Keratinocyte (primary cell): Measurements from ENCODE around the gene ACKR3. TPM values are rescaled to one million over a fixed set of nuclear protein-coding genes. Genes with fewer than 3 reads are reported as not detected.

ENCODE experiments used
- DNase-seq: peaks from one replicate; pipeline ENCODE4 v3.0.0-alpha.2; 2011; ENCODE audit warnings: low read depth, missing footprints, low spot score
- FAIRE-seq: peaks from 2 replicates; lab custom pipeline; 2011; peaks lifted over from hg19 to GRCh38; lab: Jason Lieb, UNC
- H2AFZ ChIP-seq: 2 replicates; pipeline ENCODE4 v1.6.0; 2012; ENCODE audit warnings: low read length, control low read depth, inconsistent platforms; ENCODE audit not compliant: control insufficient read depth
- H3K27ac ChIP-seq: 2 replicates; pipeline ENCODE4 v1.5.1; 2011; ENCODE audit warnings: low read length; ENCODE audit not compliant: control insufficient read depth, insufficient read depth
- H3K27me3 ChIP-seq: 3 replicates; pipeline ENCODE4 v1.6.0; 2011; ENCODE audit warnings: low read length; ENCODE audit not compliant: control insufficient read depth, insufficient read depth; ENCODE audit errors: extremely low read depth
- H3K36me3 ChIP-seq, 2 experiments: 2 replicates in 1 of 2; 3 replicates in 1 of 2; pipeline ENCODE4 v1.5.1; 2011; ENCODE audit warnings: low read length in 2 of 2, mild to moderate bottlenecking in 1 of 2; ENCODE audit not compliant: control insufficient read depth in 2 of 2, insufficient read depth in 2 of 2; ENCODE audit errors: extremely low read depth in 1 of 2
- H3K4me1 ChIP-seq: 3 replicates; pipeline ENCODE4 v1.5.1; 2011; ENCODE audit warnings: low read length; ENCODE audit not compliant: control insufficient read depth, insufficient read depth; ENCODE audit errors: extremely low read depth
- H3K4me2 ChIP-seq: 3 replicates; pipeline ENCODE4 v1.6.0; 2011; ENCODE audit warnings: low read depth, low read length; ENCODE audit not compliant: control insufficient read depth, insufficient read depth; ENCODE audit errors: extremely low read depth
- H3K4me3 ChIP-seq, 3 experiments: fragments of 200-600 bp in 1 of 3; sonication (generic) in 1 of 3; 2 replicates in 2 of 3; 3 replicates in 1 of 3; pipeline ENCODE4 v1.5.1; 2011 to 2016; ENCODE audit warnings: low read length in 3 of 3, mild to moderate bottlenecking in 3 of 3, control low read depth in 2 of 3, inconsistent platforms in 1 of 3, low read depth in 1 of 3, mixed read lengths in 1 of 3, mixed run types in 1 of 3, moderate library complexity in 1 of 3; ENCODE audit not compliant: control insufficient read depth in 2 of 3, insufficient read depth in 2 of 3; ENCODE audit errors: extremely low read depth in 1 of 3
- H3K79me2 ChIP-seq: 2 replicates; pipeline ENCODE4 v1.6.0; 2012; ENCODE audit warnings: low read length; ENCODE audit not compliant: control insufficient read depth, insufficient read depth
- H3K9ac ChIP-seq: 3 replicates; pipeline ENCODE4 v1.6.0; 2011; ENCODE audit warnings: low read length; ENCODE audit not compliant: control insufficient read depth, insufficient read depth; ENCODE audit errors: extremely low read depth
- H3K9me1 ChIP-seq: 3 replicates; pipeline ENCODE4 v1.6.0; 2011; ENCODE audit warnings: low read length; ENCODE audit not compliant: control insufficient read depth, insufficient read depth; ENCODE audit errors: extremely low read depth
- H3K9me3 ChIP-seq: 2 replicates; pipeline ENCODE4 v1.5.1; 2012; ENCODE audit warnings: low read depth, low read length; ENCODE audit not compliant: control insufficient read depth
- H4K20me1 ChIP-seq: 3 replicates; pipeline ENCODE4 v1.6.0; 2011; ENCODE audit warnings: low read length; ENCODE audit not compliant: control insufficient read depth, insufficient read depth; ENCODE audit errors: extremely low read depth
- EZH2 ChIP-seq: IDR thresholded peaks from one replicate; pipeline ENCODE4 v1.6.1; 2012; ENCODE audit warnings: inconsistent platforms, mild to moderate bottlenecking, low read length, moderate library complexity
- dilution Hi-C: fragments of 300-500 bp; cut with MboI; formaldehyde crosslinking; loops from one replicate; pipeline ENCODE4 v1.7.0; 2020; ENCODE audit warnings: low sequenced_read_pairs; ENCODE audit not compliant: extremely low pct_ligation_motif_present
- polyA minus RNA-seq, 3 experiments: library from RNA; depleted of rRNA, polyadenylated mRNA; stranded (reverse); fragments of >200 nt; gene quantifications; 1 replicate in 1 of 3; 2 replicates in 1 of 3; 3 replicates in 1 of 3; pipeline ENCODE4 v1.2.3, GENCODE V29; 2011
- polyA plus RNA-seq, 5 experiments: library from polyadenylated mRNA; depleted of rRNA in 3 of 5; stranded (reverse) in 3 of 5; stranded (forward) in 1 of 5; unstranded in 1 of 5; fragments of >200 nt; gene quantifications; 1 replicate in 1 of 5; 2 replicates in 3 of 5; 3 replicates in 1 of 5; pipeline versions ENCODE4 v1.2.1 to v1.2.3, GENCODE V29; 2011 to 2012; ENCODE audit warnings: missing spikeins in 2 of 5, low read depth in 1 of 5, low replicate concordance in 1 of 5
- TF ChIP-seq, protein P1 (sequence below), 3 experiments: IDR thresholded peaks in 1 of 3; conservative IDR thresholded peaks in 1 of 3; optimal IDR thresholded peaks in 1 of 3; 2 replicates in 2 of 3; 3 replicates in 1 of 3; pipeline versions ENCODE3 to v1.5.1; 2011; ENCODE audit warnings: low read length in 3 of 3, mild to moderate bottlenecking in 3 of 3, moderate library complexity in 2 of 3, control low read depth in 1 of 3, inconsistent platforms in 1 of 3; ENCODE audit not compliant: insufficient read depth in 2 of 3; ENCODE audit errors: extremely low read depth in 1 of 3

ACKR3 gene
- 15.5 to 129 TPM (median 29.4 TPM) in 3 replicates for polyA plus RNA-seq
- polyA plus RNA-seq (2011; ENCODE audit: low read depth) = 3.0 TPM
- 6.7 and 9.9 TPM in 2 replicates for polyA plus RNA-seq (2011; cell fraction: cytosol; rRNA removed)
- polyA plus RNA-seq (2011; cell fraction: nucleus; rRNA removed) = 81.1 and 119 TPM in 2 replicates
- 4.9 and 19.7 TPM in 2 replicates for polyA plus RNA-seq (2012; ENCODE audit: low replicate concordance)
- polyA minus RNA-seq = 22.3 to 233 TPM (median 39.3 TPM) in 3 replicates
- 11.5 TPM for polyA minus RNA-seq (2011; cell fraction: cytosol; rRNA and poly(A)+ RNA removed)
- polyA minus RNA-seq (2011; cell fraction: nucleus; rRNA and poly(A)+ RNA removed) = 39.9 and 52.7 TPM in 2 replicates

DNA sequence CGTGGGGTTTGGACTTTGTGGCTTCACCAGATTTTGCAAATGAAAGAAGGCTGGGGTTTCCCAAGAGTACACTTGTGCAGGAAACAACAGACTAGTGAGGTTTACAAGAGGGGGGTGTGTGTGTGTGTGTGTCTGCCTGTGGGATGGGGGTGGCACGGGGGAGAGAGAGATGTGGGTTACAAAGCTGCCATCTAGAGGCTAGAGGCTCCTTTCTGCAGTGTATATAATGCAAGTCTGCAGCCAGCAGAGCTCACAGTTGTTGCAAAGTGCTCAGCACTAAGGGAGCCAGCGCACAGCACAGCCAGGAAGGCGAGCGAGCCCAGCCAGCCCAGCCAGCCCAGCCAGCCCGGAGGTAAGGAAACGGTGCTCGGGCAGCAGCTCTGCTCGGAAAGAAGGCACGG, at the start of gene ACKR3:
Gene ACKR3, plus strand, starts transcription at position 253 of the 401 bp plus-strand sequence. CDS start 10,641 bp downstream, outside the sequence.
- Histone ChIP-seq H3K4me1 (peaks cover 30% of the 10 kb centered on the region), H3K4me3 (peak within 1 kb of the TSS; percentile 32 to 75 (median 57)), H4K20me1 (no peaks in the 10 kb centered on the region), H3K9ac (peak within 1 kb of the TSS; percentile 66), H3K4me2 (peak within 1 kb of the TSS; percentile 85), H3K9me3 (no peaks in the 10 kb centered on the region), H3K27ac (peak within 1 kb of the TSS; percentile 50), H3K27me3 (peaks cover 4% of the 10 kb centered on the region), H3K36me3 (no peaks in the 10 kb centered on the region), H3K79me2 (no peaks in the 10 kb centered on the region), H3K9me1 (no peaks in the 10 kb centered on the region), H2AFZ (peak within 1 kb of the TSS; percentile 93)
- TF ChIP-seq, protein P1, sequence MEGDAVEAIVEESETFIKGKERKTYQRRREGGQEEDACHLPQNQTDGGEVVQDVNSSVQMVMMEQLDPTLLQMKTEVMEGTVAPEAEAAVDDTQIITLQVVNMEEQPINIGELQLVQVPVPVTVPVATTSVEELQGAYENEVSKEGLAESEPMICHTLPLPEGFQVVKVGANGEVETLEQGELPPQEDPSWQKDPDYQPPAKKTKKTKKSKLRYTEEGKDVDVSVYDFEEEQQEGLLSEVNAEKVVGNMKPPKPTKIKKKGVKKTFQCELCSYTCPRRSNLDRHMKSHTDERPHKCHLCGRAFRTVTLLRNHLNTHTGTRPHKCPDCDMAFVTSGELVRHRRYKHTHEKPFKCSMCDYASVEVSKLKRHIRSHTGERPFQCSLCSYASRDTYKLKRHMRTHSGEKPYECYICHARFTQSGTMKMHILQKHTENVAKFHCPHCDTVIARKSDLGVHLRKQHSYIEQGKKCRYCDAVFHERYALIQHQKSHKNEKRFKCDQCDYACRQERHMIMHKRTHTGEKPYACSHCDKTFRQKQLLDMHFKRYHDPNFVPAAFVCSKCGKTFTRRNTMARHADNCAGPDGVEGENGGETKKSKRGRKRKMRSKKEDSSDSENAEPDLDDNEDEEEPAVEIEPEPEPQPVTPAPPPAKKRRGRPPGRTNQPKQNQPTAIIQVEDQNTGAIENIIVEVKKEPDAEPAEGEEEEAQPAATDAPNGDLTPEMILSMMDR (optimal IDR thresholded peaks at IDR 0.05 in 1 of 3, IDR thresholded peaks at IDR 0.05 in 1 of 3, conservative IDR thresholded peaks at IDR 0.05 in 1 of 3; ENCODE audit: extremely low read depth in 1 of 3, insufficient read depth in 2 of 3, low read length in 3 of 3) = peak; percentile 58 to 84 (median 66)
- TF ChIP-seq EZH2 = no peak
- peak; percentile 42 for DNase-seq
- dilution Hi-C loops = no loop called here
- FAIRE-seq = peak; percentile 95

DNA sequence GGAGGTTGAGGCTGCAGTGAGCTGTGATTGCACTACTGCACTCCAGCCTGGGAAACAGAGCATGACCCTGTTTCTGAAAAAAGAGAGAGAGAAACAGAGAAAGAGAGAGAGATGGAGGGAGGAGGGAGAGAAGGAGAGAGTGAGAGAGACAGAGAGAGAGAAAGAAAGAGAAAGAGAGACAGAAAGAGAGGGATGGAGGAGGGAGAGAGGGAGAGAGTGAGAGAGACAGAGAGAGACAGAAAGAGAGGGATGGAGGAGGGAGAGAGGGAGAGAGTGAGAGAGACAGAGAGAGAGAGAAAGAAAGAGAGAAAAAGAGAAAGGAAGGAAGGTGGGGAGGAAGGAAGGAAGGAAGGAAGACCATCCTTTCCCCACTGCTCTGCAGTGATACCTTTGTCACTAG, 48.1 kb upstream of the ACKR3 start:
- H4K20me1 ChIP-seq = peaks cover 3% of the 10 kb centered on the region
- H3K4me2 ChIP-seq = no peak overlapping the region
- no peaks in the 10 kb centered on the region for H3K79me2 ChIP-seq
- no peak overlapping the region for H3K9ac ChIP-seq
- FAIRE-seq = no peak
- TF ChIP-seq, protein P1 (optimal IDR thresholded peaks at IDR 0.05 in 1 of 3, IDR thresholded peaks at IDR 0.05 in 1 of 3, conservative IDR thresholded peaks at IDR 0.05 in 1 of 3; ENCODE audit: extremely low read depth in 1 of 3, insufficient read depth in 2 of 3, low read length in 3 of 3) = no peak
- no peak for TF ChIP-seq EZH2
- no peak overlapping the region for H2AFZ ChIP-seq
- no peaks in the 10 kb centered on the region for H3K4me1 ChIP-seq
- H3K4me3 ChIP-seq = no peak overlapping the region
- no peaks in the 10 kb centered on the region for H3K9me1 ChIP-seq
- no peak overlapping the region for H3K27ac ChIP-seq
- H3K27me3 ChIP-seq = peaks cover 7% of the 10 kb centered on the region
- H3K36me3 ChIP-seq = no peaks in the 10 kb centered on the region
- no peak for DNase-seq
- dilution Hi-C loops = no loop called here
- H3K9me3 ChIP-seq = no peaks in the 10 kb centered on the region
